ENCODE measurements around the gene PRR30. TPM values are rescaled to one million over a fixed set of nuclear protein-coding genes. Genes with fewer than 3 reads are reported as not detected.

Gene PRR30
- total RNA-seq, 1 experiment from 2014 or later, result not detected

GRCh38 chr2:27095745-27096651 is 43.2 kb downstream of the PRR30 start:
- H3K9me3 Mint-ChIP-seq (ENCODE audit: low read depth, unreplicated experiment), result no peaks in the 10 kb centered on the region
- DNase-seq, result peak; percentile 49
- BruUV-seq (replicated peaks), result no TSS peak
- TF ChIP-seq CTCF (IDR thresholded peaks at IDR 0.05; ENCODE audit: unreplicated experiment), result no peak
- intact Hi-C loops (cut with micrococcal nuclease; ENCODE audit: unreplicated experiment), result no loop called here
- no peak overlapping the region for H3K27ac Mint-ChIP-seq (ENCODE audit: unreplicated experiment)
- H3K27me3 Mint-ChIP-seq (ENCODE audit: unreplicated experiment), result no peaks in the 10 kb centered on the region
- no peak overlapping the region for H3K4me3 Mint-ChIP-seq (ENCODE audit: low read depth, unreplicated experiment)
- CTCF ChIA-PET, result interaction anchor here (1.4 kb wide), 1 partner anchor 95 kb away, joined by 4 read pairs; no protein-coding TSS in a partner anchor
- H3K36me3 Mint-ChIP-seq (ENCODE audit: insufficient read depth, unreplicated experiment), result no peaks in the 10 kb centered on the region
- peaks cover 12% of the 10 kb centered on the region for H3K4me1 Mint-ChIP-seq (ENCODE audit: low read depth, unreplicated experiment)

GRCh38 chr2:27095427-27095744 is 43.8 kb downstream of the PRR30 start:
- CTCF ChIA-PET, result no interaction called here
- Mint-ChIP-seq H3K36me3 (ENCODE audit: insufficient read depth, unreplicated experiment) (no peaks in the 10 kb centered on the region), H3K4me1 (ENCODE audit: low read depth, unreplicated experiment) (peaks cover 12% of the 10 kb centered on the region), H3K4me3 (ENCODE audit: low read depth, unreplicated experiment) (no peak overlapping the region), H3K27me3 (ENCODE audit: unreplicated experiment) (no peaks in the 10 kb centered on the region), H3K27ac (ENCODE audit: unreplicated experiment) (no peak overlapping the region), H3K9me3 (ENCODE audit: low read depth, unreplicated experiment) (no peaks in the 10 kb centered on the region)
- no peak for DNase-seq
- TF ChIP-seq CTCF (IDR thresholded peaks at IDR 0.05; ENCODE audit: unreplicated experiment), result no peak
- BruUV-seq (replicated peaks), result no TSS peak
- intact Hi-C loops (cut with micrococcal nuclease; ENCODE audit: unreplicated experiment), result no loop called here

- no TSS peak for BruUV-seq (replicated peaks)
- intact Hi-C loops (cut with micrococcal nuclease; ENCODE audit: unreplicated experiment), result no loop called here
Observed at GRCh38 chr2:27094353-27094984, 44.7 kb downstream of the PRR30 start.

More at GRCh38 chr2:27094353-27094984, 44.7 kb downstream of the PRR30 start:
- no peak overlapping the region for H3K27ac Mint-ChIP-seq (ENCODE audit: unreplicated experiment)
- H3K9me3 Mint-ChIP-seq (ENCODE audit: low read depth, unreplicated experiment), result no peaks in the 10 kb centered on the region
- no peak for DNase-seq
- H3K36me3 Mint-ChIP-seq (ENCODE audit: insufficient read depth, unreplicated experiment), result no peaks in the 10 kb centered on the region
- CTCF ChIA-PET, result interaction anchor here (0.9 kb wide), 1 partner anchor 13 kb away, joined by 3 read pairs; no protein-coding TSS in a partner anchor
- H3K4me1 Mint-ChIP-seq (ENCODE audit: low read depth, unreplicated experiment), result peaks cover 12% of the 10 kb centered on the region
- H3K27me3 Mint-ChIP-seq (ENCODE audit: unreplicated experiment), result no peaks in the 10 kb centered on the region
- no peak overlapping the region for H3K4me3 Mint-ChIP-seq (ENCODE audit: low read depth, unreplicated experiment)
- TF ChIP-seq CTCF (IDR thresholded peaks at IDR 0.05; ENCODE audit: unreplicated experiment), result no peak

Measured in Calu3 (cell line).